ENCODE measurements around the gene ZFP36.

GRCh38 chr19:39369200-39369599 lies 37.4 kb upstream of the ZFP36 start:
- no peak for TF ChIP-seq GATA3 (IDR thresholded peaks at IDR 0.05; ENCODE audit: low read depth, low read length)
- no peak for TF ChIP-seq GATA2 (IDR thresholded peaks at IDR 0.05; ENCODE audit: low read depth, low read length)

Data from SH-SY5Y (cell line).